ENCODE data around the gene CNTN4.
"Not testable (repeated sequence)": the region's sequence is repeated elsewhere in the genome, so short reads cannot be mapped to it uniquely, and the experiment has no call there.

CNTN4 gene

GRCh38 chr3:2875699-2876098 is 777.0 kb downstream of the CNTN4 start:
- DNase-seq, result no peak

DNA sequence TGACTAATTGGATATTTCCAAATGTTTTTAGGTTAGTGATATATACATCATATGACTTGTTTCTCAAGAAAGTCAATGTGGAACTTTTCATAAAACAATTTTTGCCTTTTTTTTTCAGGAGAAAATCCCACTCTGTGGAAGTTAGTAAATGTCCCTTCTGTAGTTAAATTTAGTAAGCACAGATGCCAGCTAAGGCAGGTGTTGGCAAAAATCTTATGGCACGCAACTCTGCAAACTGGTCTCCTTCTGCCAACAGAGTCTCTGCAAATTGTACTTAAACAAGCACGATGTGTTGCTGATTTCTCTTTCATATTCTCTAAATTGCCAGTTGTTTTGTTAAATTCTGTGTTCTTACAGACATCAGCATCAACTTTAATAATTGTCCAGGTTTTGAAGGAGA is 777.7 kb downstream of the CNTN4 start:
- DNase-seq, result no peak

DNA sequence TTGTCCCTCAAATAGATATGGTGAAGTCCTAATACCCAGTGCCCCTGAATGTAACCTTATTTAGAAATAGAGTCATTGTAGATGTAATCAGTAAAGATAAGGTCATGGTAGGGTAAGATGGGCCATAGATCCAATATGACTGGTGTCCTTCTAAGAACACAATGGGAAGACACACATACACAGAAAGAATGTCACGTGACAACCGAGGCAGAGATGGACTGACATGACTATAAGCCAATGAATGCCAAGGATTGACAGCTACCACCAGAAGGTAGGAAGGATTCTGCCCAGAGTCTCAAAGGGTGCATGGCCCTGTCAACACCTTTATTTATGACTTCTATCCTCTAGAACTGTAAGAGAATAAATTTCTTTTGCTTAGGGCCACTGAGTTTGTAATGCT is 780.4 kb downstream of the CNTN4 start:
- DNase-seq, result no peak

- no peak for DNase-seq
Measured at GRCh38 chr3:2879587-2879986, 780.9 kb downstream of the CNTN4 start.

DNA sequence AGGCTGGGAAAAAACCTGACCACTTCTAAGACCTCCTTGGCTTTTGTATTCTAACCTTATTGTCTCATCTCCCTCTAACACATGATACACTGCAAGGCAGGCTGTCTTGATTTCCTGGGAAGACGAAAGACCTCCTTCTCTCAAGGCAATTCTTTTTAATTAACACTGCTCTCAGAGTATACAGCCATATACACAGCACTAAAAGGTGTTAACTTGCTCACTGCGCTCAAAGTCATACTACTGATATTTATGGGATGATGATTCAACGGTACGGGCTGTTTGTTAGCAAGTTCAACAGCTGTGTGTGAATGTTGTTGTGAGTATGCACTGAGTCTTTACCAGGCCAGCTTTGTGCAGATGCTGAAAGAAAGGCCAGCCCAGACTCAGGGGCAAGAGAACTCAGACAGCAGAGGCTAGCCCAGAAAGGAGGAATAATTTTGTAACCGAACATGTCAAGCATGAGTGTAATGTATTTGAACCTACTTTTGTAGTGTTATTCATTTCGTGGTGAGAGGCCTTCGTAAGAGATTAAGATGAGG is 781.6 kb downstream of the CNTN4 start:
- DNase-seq, result no peak

DNA sequence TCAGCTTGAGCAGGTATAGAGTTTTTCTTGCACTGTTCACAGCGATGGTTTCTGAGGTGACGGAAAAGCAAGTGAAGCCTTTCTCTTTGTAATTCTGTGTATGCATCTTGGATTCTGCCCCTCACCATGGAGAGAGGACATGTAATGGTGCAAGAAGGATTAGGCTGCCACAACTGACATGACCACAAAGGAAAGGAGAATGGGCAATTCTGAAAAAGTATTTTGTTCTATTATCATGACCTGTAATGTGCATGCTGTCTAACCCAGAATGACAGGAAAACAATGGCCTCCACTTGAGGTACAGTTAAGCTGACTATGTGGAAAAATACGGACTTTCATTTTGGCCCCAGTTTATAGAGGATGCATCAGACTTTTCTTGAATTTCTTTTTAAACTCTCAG is 784.6 kb downstream of the CNTN4 start:
- no peak for DNase-seq

DNA sequence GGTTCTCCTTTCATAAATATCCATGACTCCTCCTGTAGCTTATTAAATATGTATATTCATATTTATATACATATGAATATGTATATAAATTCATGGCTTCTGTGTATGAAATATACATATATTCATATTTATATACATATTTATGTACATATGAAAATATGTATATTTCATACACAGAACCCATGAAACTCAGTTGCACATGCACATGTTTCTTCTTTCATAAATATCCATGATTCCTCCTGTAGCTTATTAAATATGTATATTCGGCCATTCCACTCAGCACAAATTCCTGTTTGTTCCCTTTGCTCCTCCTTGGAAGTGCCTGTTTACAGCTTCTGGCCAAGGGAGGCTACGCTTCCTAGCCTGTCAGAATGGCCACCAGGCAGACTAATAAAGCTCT is 789.9 kb downstream of the CNTN4 start:
- DNase-seq, result no peak

DNA sequence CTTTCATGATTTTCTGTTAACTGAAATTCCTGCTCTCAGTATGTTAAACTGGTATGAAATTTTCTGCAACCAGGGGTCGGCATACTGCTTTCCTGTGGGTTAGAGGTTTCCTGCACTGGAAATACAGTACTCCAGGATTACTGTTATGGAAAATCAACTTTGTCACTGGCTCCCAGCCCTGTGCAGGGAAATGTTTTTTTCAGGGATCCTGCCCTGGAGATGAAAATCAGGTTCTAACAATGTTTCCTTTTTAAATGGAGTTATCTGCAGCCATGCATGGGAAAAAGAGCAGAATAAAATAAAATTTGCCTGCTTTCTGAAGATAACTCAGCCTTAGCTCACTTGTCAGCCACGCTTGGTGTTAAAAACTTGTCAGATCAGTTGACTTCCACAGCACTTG is 791.1 kb downstream of the CNTN4 start:
- DNase-seq, result no peak

DNA sequence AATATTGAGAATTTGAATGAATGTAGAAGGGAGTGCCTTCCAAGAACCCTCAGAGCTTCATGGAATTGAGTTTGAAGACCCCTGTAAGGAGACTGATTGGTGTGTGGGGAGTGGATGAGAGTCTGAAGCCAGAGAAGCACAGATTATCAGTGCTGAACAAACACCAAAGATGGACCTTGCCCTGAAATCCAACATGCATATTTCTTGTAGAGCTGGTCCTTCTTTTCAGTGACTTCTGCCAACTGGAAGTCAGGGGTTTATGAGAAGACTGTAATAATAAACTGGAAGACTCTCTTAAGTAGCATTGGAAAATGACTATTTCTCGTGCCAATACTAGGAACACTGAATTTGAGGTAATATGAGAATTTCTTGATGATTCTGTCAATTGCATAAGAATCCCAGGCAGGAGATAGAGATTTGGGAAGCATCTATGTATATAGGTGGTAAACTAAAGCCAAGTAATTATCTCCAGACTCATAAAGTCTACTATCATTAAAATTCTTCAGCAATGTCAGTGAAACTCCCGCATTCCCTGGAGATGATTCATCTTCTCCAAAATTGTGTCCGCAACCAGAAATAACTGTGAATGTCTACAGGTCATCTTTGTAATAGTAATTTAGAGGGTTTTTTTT is 797.8 kb downstream of the CNTN4 start:
- DNase-seq, result no peak

GRCh38 chr3:2897821-2898220 is 799.2 kb downstream of the CNTN4 start:
- no peak for DNase-seq

- DNase-seq, result no peak
Measured at GRCh38 chr3:2898591-2899353, 800.1 kb downstream of the CNTN4 start.

GRCh38 chr3:2904054-2904453 is 805.4 kb downstream of the CNTN4 start:
- DNase-seq, result no peak

DNA sequence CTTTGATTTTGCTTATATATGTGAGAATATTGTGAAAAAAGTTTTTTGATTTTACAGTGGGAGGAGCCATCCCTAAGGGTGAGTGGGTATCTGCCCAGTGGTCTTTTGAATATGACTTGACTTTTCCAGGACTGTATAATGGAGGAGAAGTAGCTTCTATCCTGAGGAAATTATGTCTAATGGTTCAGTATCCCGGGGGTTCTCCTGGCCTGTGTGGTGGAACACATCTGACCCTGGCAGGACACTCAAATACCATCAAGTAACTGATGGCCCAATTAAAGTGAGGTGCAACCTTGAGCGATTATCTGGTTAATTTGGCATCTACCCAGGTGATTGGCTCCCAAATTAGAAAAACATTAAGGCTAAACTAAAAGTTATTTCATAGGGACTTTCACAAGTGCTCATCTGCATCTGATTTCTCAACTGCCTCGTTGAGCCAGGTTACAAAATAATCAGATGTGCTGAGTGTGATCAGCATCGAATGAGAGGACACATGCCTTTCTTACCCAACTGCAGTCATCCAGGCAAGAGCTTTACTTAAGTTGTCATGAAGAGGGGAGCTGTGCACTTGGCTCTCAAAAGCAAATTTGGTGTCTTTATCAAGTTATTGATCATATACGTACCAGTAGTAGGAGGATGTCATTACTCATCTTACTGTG is 810.2 kb downstream of the CNTN4 start:
- no peak for DNase-seq

DNA sequence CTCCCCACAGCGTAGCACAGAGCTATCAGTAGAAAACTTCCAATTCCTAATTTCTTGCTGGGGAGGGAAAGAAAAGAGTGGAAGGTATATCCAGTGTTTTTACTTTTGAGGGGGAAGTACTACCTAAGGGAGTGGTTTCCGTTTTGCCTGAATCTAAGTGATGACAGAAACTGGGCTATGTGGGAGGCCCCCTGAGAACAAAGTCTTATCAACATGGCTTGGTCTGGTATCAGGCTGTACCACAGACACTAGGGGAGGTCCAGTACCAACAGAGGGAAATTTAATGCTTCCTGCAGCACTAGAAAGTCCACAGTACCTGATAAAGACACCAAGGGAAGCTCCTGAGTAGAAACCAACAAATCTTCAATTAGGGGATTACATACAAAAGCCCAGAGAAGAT is 812.3 kb downstream of the CNTN4 start:
- no peak for DNase-seq

GRCh38 chr3:2915826-2916225 is 817.2 kb downstream of the CNTN4 start:
- DNase-seq, result no peak

DNA sequence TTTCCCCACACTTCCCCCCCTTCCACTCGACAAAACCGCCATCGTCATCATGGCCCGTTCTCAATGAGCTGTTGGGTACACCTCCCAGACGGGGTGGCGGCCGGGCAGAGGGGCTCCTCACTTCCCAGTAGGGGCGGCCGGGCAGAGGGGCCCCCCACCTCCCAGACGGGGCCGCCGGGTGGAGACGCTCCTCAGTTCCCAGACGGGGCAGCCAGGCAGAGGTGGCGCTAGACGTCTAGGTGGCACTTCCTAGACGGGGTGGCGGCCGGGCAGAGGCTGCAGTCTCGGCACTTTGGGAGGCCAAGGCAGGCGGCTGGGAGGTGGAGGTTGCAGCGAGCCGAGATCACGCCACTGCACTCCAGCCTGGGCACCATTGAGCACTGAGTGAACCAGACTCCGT is 818.0 kb downstream of the CNTN4 start:
- not testable (repeated sequence) for DNase-seq

DNA sequence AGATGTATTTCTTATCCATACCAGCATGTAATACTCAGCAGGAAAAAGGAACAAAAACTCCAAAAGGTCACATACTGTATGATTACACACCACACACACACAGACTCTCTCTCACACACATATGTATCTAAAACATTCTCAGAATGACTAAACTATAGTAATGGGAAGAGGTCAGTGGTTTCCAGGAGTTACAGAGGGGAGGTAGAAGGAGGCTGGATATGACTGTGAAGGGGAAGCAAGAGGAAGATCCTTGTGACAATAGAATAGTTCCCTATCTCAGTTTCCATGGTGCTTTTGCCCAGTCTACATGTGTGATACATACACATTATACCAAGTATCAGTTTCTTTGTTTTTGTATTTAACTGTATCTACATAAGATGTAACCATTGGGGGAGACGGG is 821.4 kb downstream of the CNTN4 start:
- no peak for DNase-seq

DNA sequence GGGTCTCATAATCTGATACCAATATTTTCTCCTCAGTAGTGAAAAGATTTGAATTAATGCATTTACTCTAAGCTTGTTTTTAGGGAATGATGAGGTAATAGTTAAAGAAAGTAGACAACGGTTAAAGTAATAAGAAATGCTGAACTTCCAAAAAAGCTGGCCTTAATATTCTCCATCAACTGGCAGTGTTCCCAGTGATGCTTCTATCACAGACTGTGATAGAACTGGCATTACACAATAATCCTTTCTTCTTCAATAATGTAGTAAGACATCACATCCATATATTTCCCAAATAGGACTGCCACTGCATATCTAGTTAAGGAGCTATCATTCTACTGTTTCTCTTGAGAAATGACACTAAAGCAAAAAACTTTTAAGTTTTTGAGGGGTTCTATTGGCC is 822.8 kb downstream of the CNTN4 start:
- no peak for DNase-seq

DNA sequence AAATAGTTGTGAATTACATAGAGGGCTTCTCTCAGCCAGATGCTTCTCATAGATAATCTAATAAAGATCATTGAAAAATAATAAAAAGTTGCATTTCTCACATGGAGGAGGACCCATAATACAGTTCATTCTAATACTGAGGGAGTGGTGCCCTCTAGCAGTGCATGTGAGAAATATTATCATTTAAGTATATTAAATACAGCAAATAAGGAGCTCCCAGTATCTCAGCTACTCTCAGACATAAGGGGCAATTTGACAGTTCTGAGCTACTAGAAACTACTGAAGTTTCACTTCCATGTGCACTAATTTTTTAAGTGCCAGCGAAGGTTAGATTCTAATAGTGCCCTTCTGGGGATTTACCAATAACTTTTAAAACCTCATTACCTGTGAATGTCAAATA is 823.2 kb downstream of the CNTN4 start:
- no peak for DNase-seq

GRCh38 chr3:2923390-2923789 is 824.7 kb downstream of the CNTN4 start:
- DNase-seq, result no peak

GRCh38 chr3:2927259-2927658 is 828.6 kb downstream of the CNTN4 start:
- no peak for DNase-seq

DNA sequence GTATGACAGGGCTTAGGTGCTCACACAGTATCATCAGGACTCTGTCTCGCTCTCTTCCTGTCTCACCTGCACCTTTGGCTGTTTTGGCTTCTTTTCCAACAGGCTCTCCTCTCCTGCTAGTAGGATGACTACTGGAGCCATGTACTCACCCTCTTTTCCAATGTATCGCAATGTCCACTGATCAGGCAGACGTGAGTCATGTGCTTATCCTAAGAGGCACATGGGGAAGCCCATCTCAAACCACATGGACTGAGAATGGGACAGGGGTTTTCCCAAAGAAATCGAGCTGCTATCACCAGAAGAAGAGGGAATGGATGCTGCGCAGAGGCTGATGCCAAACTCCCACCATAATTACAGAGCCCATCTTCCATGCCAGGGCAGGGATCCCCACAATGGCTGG is 830.9 kb downstream of the CNTN4 start:
- DNase-seq, result no peak

DNA sequence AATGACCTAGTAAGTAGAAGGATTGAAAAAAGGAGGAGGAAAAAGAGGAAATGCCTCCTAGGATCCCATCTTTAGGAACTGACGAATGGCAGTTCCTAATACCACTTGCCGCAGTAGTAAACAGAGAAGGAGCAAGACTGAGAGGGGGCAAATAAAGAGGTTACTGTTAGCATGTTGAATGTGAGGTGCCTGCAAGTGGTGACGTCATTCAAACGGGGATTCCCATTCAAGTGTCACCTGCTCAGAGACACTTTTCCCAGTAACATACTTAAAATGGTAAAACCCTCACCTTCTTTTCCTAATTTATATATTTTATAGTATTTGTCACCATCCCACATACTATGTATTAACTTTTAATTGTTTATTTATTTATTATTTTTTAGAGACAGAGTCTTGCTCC is 832.6 kb downstream of the CNTN4 start:
- DNase-seq, result no peak

DNA sequence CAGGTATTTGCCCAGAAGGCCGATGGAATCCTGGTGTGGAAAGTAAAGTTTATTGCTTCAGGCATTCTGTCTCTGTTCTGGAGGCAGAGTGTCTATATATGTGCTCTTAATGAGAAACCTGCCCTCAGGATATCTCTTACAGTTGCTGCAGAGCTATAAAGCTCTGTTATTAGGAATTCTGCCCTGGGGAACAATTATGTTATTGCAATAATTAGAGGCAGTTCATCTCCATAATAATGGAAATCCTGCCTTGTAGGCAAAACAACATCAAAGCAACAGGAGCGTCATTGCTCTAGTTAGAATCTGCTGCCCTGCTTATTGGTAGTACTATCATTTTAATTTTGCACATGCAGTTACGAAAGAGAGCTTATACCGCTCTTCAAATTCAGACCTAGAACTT is 835.9 kb downstream of the CNTN4 start:
- no peak for DNase-seq
